Stimulated activated CD4-positive, alpha-beta T cell treated with anti-CD3 and anti-CD28 coated beads, TNF-alpha, amount 100 ng/mL, for 1 hour (primary cell): ENCODE measurements around the gene TK2.
A peak's percentile ranks its signal among the peaks of the same experiment; 100 is the strongest.

Source experiments
- DNase-seq, 3 donors: peaks; one replicate each; pipeline ENCODE4 v3.0.0-alpha.2; 2020; ENCODE audit warnings: low read depth in 3 of 3, low spot score in 1 of 3

The TK2 gene

DNA sequence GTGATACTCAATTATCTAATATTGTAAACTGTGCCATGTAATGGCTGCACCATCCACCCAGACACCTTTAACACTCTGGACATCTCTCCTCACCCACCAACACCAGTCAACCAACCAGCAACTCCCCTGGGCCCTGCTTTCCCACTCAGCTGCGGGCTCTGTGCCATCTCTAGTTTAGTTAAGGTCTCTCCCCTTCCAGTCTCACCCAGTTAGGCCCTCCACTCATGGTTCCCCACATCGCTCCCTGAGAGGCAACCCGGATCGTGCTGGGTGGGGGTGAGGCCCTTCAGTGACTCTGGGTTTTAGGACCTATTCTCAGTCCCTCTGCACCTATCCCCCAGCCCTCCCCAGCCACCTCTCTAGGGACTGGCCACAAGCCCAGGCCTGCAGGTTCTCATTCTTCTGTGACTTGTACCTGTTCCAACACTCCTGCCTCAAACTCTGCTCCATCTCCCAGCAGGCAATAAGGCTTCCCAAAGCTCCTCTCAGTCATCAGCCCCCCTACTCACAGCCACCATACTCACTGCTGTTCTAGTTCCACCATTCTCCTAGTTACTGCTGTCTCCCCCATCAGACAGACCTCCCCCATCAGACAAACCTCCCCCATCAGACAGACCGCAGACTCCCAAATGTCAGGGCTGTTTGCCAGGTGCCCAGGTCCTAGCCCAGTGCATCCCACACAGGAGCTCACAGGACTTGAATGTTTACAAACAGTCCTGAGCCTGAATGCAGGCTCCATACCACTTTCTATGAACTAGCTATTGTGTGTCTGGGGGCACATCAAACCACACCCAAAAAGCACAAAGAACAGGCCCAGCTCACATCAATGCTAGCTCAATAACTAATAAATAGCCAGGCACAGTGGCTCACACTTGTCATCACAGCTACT, 2.6 kb downstream of the TK2 start:
- DNase-seq = no peak

DNA sequence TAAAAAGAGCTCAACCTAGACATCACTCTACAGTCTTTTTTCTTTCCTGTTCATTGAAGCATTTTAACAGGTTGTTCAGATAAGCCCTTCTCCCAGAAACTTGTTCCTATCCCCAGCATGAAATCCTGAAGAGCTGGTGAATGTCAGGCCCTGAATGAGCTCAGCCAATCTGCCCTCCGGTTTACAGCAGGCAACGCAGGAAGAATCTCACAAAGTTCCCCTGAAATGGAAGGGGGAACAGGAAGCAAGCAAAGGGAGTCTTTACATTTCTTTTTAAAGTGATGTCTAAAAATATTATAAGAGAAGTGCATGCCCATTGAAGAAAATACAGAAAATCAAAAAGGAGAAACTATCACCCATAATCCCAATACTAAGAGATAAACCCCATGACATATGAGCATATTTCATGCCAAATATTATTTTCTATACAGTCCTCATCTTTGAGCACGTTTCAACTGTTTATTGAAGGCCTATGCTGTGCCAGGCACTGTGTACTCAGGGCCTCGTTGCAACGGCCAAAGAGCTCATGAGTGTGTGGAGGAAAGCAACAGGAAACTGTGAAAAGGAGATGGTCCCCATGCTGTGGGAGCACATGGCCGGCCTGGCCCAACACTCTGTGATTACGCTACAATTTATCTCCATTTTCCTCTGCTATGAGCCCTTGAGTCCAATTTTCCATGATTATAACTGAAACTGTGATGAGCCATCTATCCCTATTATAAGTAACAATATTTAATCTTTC, 5.7 kb downstream of the TK2 start:
- no peak for DNase-seq

DNA sequence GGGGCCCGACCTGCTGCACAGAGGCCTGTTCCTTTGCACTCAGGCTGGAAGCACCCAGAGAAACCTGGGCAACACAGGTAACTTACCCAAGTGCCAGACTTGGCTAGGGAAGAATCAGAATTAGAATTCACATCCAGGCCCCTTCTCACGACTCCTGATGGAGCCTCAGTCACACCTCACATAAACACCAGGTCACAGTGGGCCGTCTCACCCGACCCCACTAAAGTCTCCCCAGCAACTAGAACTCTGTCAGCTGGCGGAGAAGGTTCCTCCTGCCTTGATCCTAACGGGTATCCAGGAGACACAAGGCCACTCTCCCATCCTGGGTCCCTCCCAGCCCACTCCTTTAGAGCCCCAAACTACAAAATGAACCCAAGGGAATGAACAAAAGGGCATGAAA, 6.4 kb downstream of the TK2 start:
- DNase-seq = no peak

DNA sequence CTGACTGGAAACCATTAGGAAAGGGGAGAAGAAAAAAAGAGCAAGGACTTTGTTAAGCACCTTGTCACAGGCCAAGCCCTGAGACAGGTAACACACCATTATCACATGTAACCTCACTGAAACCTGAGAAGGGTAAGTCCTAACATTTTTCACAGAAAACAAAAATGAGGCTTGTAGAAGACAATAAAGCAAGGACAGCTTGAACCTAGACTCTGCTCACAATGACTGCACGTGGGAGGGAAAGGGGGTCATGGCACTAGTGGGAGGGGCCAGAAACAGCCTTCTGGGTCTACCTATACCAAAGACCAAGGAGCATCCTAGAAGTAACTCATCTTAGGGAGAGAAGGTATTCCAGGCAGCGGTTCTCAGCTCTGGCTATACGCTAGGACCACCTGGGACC, 7.5 kb downstream of the TK2 start:
- DNase-seq = no peak

DNA sequence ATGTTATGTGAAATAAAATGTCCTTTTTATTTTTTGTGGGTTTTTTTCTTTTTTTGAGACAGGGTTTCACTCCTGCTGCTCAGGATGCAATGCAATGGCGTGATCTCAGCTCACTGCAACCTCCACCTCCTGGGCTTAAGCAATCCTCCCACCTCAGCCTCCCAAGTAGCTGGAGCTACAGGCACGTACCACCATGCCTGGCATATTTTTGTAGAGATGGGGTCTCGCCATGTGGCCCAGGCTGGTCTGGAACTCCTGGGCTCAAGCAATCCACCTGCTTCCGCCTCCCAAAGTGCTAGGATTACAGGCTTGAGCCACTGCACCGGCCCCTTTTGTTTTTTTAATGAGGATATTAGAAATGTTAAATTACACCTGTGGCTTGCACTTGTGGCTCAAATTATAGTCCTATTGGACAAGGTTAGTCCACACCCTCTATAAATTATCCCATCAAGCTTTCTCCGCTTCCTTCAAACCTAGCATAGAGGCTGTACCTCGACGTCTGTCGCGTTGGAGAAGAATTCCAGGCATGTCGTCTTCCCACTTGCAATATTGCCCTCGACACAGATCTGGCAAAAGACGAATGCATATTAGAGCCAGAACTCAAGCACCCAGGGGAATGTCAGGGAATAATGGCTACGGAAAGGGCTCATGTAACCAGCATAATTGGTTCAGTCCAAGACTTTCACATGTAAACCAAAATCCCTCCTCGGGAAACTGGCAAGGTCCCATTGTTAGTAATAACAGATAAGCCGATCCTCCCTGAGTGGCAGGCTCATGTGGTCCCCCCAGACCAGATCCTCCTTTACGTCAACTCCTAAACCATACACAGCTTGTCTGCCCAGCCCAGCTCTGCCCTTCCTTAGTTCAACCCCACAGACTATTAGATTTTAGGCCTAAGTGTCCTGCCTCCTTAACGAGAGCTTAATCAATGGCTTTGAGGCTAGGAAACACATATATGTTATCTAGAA, 8.2 kb downstream of the TK2 start:
- no peak for DNase-seq

DNA sequence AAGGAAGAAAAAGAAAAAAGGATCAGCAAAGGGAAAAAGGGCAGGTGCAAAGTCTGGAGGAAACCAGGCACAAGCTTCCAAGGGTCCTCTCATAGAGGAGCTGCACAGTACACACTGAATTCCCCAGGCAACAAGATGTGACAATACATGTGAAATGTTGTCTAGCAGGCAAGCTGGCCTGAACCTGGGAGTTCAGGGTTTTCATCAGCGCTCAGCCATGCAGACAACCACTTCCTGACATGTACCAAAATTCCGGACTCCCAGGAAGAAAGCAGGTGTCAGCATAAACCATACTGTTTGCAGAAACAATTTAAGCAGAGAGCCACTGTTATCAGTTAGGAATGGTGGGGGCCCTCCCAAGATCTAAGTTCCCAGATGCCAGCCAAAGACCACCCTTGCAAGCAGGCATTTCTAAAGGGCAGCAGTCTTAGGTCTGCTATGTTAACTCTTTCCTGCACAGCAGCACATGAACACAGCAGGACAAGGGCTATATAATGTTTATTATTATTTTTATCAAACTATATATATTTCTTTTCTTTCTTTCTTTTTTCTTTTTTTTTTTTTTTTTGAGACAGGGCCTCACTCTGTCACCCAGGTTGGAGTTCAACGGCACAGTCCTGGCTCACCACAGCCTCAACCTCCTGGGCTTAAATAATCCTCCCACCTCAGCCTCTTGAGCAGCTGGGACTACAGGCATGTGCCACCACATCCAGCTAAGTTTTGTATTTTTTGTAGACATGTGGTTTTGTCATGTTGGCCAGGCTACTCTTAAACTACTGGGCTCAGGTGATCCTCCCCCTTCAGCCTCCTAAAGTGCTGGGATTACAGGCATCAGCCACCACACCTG, 10.1 kb downstream of the TK2 start:
- DNase-seq = no peak

DNA sequence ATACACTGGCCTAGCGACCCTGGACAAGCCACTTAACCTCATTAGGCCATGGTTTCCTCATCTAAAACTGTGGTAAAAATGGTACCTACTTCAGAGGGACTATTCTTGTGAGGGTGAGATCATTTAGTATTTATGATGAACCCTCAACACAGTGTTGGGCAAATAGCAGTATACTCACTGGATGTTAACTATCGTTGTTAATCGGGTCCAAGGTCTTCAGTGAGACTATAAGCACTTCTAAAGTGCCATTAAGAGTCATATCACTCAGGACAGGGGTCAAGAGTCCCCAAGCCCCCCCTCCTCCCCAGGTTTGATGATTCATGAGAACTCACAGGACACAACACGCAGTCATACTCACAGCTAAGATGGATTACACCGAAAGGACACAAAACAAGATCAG, 11.0 kb downstream of the TK2 start:
- no peak for DNase-seq

DNA sequence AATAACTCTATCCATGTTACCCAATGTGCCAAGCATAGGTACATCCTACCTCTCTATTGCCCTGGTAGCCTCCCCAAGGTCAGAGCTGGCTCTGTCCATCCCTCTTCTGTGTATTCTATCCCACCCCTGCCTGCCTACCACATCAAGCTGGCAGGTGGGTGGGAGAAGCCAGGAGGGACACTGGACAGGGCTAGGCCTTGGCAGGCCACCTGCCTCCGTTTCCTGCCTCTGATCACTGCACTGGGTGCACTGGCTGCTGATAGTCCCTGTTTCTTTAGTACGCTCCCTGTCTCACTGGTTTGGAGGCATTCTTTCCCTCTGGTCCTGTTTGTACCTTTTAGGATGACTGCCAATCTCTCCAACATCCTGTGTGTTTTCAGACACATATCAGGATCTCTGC, 12.7 kb downstream of the TK2 start:
- no peak for DNase-seq

DNA sequence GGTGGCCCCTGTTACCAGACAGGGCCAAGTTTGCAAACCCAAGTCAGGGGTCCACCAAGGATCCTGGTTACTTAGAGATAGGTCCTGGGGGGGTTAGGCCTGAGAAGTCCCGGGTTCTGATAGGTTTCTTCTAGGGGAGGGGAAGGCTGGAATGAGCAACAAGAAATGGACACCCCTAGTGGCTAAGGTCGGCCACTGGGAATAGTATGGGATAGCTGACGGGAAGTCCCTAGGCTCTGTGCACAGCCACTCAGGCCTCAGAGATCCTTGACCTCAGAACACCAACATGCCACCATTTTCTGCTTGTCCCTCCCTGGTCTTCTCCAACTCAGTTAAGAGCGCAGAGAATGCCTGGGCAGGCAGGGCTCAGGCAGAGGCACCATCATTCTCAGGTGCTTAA, 13.4 kb downstream of the TK2 start:
- DNase-seq = no peak

DNA sequence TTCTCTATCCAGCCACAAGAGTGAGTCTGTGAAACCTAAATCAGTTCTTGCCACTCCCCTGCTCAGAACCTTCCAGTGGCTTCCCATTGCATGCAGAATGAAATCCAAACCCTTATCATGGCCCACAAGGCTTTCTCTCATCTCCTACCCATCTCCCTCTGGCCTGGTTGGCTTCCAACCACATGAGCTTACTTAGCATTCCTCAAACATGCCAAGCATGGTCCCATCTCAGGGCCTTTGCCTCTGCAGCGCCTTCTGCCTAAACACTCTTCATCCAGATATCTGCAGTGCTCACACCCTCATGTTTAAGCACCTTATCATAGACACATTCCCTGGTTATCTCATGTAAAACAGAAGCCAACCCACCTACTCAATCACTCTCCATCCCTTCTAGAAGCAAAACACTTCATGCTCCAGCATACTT, 15.5 kb downstream of the TK2 start:
- no peak for DNase-seq

DNA sequence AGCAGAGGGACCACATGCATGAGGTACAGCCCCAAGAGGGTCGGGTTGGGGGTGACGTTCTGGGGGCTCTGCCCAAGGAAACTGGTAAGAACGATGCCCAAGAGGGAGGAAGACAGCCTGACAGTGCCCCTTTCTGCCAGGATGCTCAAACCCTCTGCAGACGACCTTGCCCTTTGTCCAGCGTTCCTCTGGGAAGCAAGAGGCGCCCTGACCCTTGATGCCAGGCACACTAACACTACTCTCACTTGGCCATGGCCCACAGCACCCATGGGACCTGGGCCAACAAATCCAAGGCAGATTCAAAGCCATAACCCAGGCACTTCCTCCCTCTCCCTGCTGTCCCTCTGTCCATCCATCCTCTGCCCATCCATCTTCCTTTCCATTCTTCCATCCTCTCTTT, 20.4 kb downstream of the TK2 start:
- DNase-seq = no peak

DNA sequence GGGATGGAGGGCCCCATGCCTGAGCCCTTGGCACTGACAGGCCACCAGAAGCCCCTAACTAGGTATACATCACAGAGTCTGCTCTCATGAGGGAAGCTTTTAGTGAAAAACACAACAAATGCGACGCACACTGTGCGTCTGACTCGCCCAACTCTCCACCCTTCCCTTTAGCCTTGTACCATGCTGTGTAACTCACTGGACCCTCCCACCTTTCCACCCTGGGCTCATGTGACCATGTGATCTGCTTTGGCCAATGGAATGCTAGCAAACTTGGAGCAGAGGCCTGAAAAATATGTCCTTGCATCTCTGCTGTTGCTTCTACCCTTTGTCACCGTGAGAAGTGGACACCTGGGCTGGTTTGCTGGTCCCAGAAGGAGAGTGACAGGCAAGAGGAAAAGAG, 21.6 kb downstream of the TK2 start:
- no peak for DNase-seq

DNA sequence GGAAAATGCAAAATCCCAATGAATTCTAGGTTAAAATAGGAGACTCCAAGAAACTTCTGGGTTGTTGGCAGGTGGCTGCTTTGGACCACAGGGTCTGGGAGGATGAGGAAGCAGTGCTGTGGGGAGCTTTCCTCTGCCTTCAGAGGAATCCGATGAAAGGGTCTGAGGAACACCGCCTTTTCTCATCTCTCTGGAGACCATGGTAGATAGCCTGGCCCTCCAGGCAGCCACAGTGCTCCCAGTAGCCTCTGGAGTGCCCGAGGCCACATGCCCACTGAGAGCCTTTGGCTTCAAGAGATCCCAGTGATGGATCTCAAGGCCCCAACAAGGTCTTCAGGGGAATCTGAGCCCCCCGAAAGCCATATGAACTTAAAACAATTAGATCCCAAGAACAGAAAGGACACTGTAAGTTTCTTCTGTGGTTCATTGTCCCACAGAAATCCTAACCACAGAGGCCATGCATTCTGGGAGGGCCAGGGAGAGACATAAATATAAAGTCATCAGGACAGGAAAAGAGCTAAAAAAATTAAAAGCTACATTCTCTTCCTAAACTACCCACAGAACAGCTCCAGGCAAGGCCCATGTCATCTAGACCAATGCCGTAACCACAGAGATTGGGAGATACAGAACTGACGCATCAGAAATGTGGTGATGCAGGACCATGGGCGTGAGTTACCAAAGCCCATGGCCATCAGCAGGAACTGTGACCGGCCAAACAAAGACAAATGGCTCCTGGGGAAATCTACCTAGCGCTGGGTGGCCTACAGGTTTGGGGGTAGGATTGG, 24.3 kb downstream of the TK2 start:
- no peak for DNase-seq

DNA sequence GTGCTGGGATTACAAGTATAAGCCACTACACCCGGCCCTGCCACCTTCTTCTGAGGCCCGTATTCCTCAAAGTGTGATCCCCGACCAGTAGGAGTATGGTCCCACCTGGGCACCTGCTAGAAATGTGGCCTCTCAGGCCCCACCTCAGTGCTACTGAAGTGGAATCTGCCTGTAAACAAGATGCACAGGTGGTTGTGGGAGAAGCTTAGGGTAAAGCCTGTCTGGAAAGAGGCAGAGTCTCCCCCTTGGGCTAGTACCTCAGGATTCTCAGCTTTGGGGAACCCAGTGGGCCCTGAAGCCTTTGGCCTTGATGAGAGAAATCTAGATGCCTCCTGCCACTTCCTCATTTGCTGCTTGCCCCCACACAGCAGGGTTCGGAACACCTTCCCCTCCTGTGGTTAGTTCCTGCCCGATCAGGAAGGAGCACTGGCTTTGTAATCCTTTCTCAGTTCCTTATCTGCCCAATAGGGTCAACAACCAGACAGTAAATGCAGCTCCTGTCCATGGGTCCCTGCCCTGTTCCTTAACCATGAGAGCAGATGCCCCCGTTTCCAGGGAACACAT, 25.2 kb downstream of the TK2 start:
- no peak for DNase-seq

DNA sequence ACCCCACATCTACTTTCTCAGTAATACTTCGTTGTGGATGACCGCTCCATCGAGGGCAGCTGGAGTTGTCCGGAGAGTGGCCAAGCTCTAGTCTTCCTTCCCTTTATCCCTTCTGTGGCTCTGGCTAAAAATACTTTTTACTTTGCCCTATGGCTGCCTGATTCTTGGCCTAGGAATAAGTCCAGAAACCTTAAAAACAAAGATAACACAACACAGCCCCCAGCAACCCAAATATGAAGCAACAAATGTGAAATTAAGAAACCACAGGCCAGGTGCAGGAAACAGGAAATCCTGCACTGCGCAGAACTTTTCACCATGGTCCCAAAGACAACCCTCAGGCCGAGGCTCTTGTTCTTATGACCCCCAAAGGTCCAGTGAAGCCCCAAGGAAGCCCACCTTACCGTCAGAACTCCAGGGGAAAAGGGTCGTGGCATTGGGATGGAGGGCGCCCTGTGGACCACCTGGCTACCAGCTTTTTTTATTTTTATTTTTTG, 26.0 kb downstream of the TK2 start:
- DNase-seq = no peak

DNA sequence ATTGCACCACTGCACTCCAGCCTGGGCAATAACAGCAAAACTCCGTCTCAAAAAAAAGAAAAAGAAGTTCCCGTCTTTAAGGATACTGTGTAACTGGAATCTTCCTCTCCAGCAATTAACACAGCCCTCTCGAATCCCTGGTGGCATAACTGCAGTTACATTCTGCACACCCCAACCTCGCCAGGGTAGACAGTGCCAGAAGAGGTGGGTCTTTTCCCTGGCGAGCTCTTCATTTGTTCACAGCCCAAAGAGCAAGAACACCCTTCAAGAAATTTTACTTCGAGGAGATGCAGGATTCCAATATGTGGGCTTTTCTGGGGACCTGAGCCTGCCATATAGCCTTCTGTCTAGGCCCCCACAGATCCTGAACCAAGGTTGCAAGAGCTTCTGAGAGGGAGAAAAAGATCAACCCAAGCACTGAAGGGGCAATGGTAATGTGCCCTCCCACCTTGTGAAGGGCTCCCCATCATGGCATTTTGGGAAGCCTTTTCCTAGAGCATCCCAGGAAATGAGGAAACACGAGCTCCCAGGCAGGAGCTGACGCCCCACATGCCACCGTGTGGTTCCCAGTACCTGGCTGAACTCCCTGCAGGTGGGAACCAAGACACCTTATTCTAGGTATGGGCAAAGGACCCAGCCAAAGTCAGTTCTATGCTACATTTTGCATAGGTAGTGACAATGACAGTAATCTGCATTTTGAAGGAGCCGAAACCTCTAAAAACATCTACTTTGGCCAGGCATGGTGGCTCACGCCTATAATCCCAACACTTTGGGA, 26.9 kb downstream of the TK2 start:
- no peak for DNase-seq

DNA sequence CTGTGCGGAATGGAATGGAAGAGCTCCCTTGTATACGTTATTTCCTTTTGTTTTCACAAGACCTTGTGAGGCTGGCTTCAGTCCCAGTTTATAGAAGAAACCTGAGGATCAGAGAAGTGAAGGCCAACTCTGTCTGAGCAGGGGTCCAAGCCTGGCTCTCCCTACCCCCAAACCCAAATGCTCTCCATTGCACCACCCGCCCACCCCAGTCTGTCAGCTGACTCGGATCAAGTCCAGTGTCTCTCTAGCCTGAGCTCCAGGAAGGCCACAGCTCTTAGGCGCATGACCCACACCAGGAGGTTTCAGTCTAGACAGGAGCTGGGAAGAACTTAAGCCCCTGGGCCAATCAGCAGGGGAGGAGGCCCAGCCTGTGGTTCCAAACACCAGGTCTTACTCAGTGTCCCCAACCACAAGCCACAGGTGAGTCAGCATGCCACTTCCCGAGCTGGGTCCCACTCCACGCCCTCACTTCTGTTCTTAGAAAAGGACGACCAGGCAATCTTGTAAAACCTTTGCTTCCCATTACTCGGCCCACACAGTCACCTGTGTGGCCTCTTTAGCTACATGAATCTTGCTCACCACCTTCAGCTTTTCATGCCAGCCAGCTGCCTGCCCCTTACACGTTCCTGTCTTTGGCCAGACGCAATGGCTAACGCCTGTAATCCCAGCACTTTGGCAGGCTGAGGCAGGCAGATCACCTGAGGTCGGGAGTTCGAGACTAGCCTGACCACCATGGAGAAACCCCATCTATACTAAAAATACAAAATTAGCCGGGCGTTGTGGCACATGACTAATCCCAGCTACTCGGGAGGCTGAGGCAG, 27.8 kb downstream of the TK2 start:
- peak; percentile 73 to 82 (median 82) for DNase-seq
